K562 (cell line): Measurements from ENCODE around the gene RAD51AP1.

ENCODE experiments used
- CHD4 ChIP-seq: fragments of 200-600 bp; sonication (generic); IDR thresholded peaks from 3 replicates; pipeline ENCODE4 v1.6.1; 2012; ENCODE audit warnings: low read depth, mild to moderate bottlenecking, mixed read lengths, low read length, inconsistent platforms; ENCODE audit not compliant: insufficient read depth, insufficient replicate concordance, poor library complexity, severe bottlenecking
- NFYB ChIP-seq: IDR thresholded peaks from 2 replicates; pipeline ENCODE4 v1.6.1; 2011; ENCODE audit warnings: mild to moderate bottlenecking, moderate library complexity; ENCODE audit not compliant: insufficient read length; ENCODE audit errors: extremely low read depth
- TEAD2 ChIP-seq: fragments of 450-650 bp; IDR thresholded peaks from 2 replicates; pipeline ENCODE4 v1.6.1; 2016; ENCODE audit warnings: missing genetic modification characterization, control low read depth, missing compliant biosample characterization

- TF ChIP-seq TEAD2 (tag) = no peak
- no peak for TF ChIP-seq NFYB
- no peak for TF ChIP-seq CHD4
Observed at GRCh38 chr12:4530982-4531586, 7.6 kb upstream of the RAD51AP1 start.
